ENCODE measurements around the gene COPB2.

Gene COPB2

DNA sequence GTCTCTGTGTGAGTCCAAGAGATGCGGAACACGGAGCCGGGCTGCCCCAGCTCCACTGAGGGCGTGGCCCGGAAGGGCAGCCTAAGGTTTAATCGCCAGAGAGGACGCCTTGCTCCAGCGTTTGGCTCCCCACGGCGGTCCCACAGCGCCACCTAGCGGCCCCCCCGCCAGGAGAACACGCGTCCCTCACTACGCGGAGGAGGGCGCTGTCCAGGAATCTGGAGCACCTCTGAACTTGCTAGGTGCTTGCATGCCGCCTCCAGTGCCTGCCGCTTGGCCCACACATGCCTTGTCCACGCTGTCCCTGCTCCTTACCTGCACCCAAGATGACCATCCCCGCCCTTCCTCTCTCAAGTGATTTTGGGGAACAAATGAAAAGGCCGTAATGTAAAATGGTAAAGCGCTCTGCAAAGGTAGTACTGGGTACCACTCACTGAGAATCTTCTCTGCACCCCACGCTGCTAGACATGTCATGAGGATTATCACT, 60.0 kb downstream of the COPB2 start:
- peak overlapping the region in 1 of 2 donors; percentile 43 for H3K4me3 ChIP-seq (ENCODE audit: low read depth in 1 of 2, low read length in 2 of 2)
- peaks cover 7 to 14% of the 10 kb centered on the region in 2 donors for H3K27me3 ChIP-seq (ENCODE audit: control insufficient read depth in 1 of 2, insufficient read depth in 2 of 2, low read length in 2 of 2)
- H3K9me3 ChIP-seq (ENCODE audit: control insufficient read depth in 1 of 2, low read length in 2 of 2) = no peaks in the 10 kb centered on the region
- H3K36me3 ChIP-seq (ENCODE audit: control insufficient read depth in 1 of 2, insufficient read depth in 2 of 2, low read length in 2 of 2) = no peaks in the 10 kb centered on the region
- H3K9ac ChIP-seq (ENCODE audit: low read depth in 1 of 2, low read length in 2 of 2) = no peak overlapping the region
- H3K4me1 ChIP-seq (ENCODE audit: control insufficient read depth in 1 of 2, insufficient read depth in 2 of 2, low read length in 2 of 2) = peaks cover 4 to 7% of the 10 kb centered on the region in 2 donors
- no peak overlapping the region for H3K27ac ChIP-seq (ENCODE audit: low read depth, low read length)

GRCh38 chr3:139328356-139328755, 61.1 kb downstream of the COPB2 start:
- H3K4me1 ChIP-seq (ENCODE audit: control insufficient read depth in 1 of 2, insufficient read depth in 2 of 2, low read length in 2 of 2) = peaks cover 4 to 7% of the 10 kb centered on the region in 2 donors
- H3K36me3 ChIP-seq (ENCODE audit: control insufficient read depth in 1 of 2, insufficient read depth in 2 of 2, low read length in 2 of 2) = no peaks in the 10 kb centered on the region
- peaks cover 7 to 14% of the 10 kb centered on the region in 2 donors for H3K27me3 ChIP-seq (ENCODE audit: control insufficient read depth in 1 of 2, insufficient read depth in 2 of 2, low read length in 2 of 2)
- H3K9ac ChIP-seq (ENCODE audit: low read depth in 1 of 2, low read length in 2 of 2) = no peak overlapping the region
- H3K4me3 ChIP-seq (ENCODE audit: low read depth in 1 of 2, low read length in 2 of 2) = no peak overlapping the region
- no peaks in the 10 kb centered on the region for H3K9me3 ChIP-seq (ENCODE audit: control insufficient read depth in 1 of 2, low read length in 2 of 2)
- H3K27ac ChIP-seq (ENCODE audit: low read depth, low read length) = no peak overlapping the region

DNA sequence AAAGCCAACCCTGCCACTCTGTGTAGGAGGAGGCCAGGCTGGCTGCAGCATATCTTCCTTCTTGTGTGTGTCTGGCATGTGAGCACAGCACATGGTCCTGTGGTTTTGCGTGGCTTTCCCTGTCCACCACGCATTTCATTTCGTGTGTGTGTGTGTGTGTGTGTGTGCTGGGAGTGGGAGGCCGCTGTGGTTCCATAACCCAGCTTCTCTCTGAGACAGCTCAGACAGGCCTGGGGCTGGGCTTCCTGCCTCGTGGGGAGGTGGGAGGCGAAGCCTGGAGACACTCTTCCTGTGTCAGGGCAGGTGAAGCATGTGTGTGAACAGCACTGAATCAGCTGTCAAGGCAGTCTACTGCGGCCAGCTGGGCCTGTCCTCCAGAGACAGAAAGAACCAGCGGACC, 61.6 kb downstream of the COPB2 start:
- peaks cover 4 to 7% of the 10 kb centered on the region in 2 donors for H3K4me1 ChIP-seq (ENCODE audit: control insufficient read depth in 1 of 2, insufficient read depth in 2 of 2, low read length in 2 of 2)
- H3K27me3 ChIP-seq (ENCODE audit: control insufficient read depth in 1 of 2, insufficient read depth in 2 of 2, low read length in 2 of 2) = peaks cover 7 to 14% of the 10 kb centered on the region in 2 donors
- no peak overlapping the region for H3K4me3 ChIP-seq (ENCODE audit: low read depth in 1 of 2, low read length in 2 of 2)
- H3K9ac ChIP-seq (ENCODE audit: low read depth in 1 of 2, low read length in 2 of 2) = no peak overlapping the region
- no peaks in the 10 kb centered on the region for H3K36me3 ChIP-seq (ENCODE audit: control insufficient read depth in 1 of 2, insufficient read depth in 2 of 2, low read length in 2 of 2)
- no peak overlapping the region for H3K27ac ChIP-seq (ENCODE audit: low read depth, low read length)
- H3K9me3 ChIP-seq (ENCODE audit: control insufficient read depth in 1 of 2, low read length in 2 of 2) = no peaks in the 10 kb centered on the region

GRCh38 chr3:139327231-139327630, 62.2 kb downstream of the COPB2 start:
- Histone ChIP-seq H3K4me1 (ENCODE audit: control insufficient read depth in 1 of 2, insufficient read depth in 2 of 2, low read length in 2 of 2) (peaks cover 4 to 7% of the 10 kb centered on the region in 2 donors), H3K36me3 (ENCODE audit: control insufficient read depth in 1 of 2, insufficient read depth in 2 of 2, low read length in 2 of 2) (no peaks in the 10 kb centered on the region), H3K9ac (ENCODE audit: low read depth in 1 of 2, low read length in 2 of 2) (no peak overlapping the region), H3K27ac (ENCODE audit: low read depth, low read length) (no peak overlapping the region), H3K9me3 (ENCODE audit: control insufficient read depth in 1 of 2, low read length in 2 of 2) (no peaks in the 10 kb centered on the region), H3K27me3 (ENCODE audit: control insufficient read depth in 1 of 2, insufficient read depth in 2 of 2, low read length in 2 of 2) (peaks cover 7 to 14% of the 10 kb centered on the region in 2 donors), H3K4me3 (ENCODE audit: low read depth in 1 of 2, low read length in 2 of 2) (no peak overlapping the region)

GRCh38 chr3:139326707-139327106, 62.7 kb downstream of the COPB2 start:
- H3K27ac ChIP-seq (ENCODE audit: low read depth, low read length) = no peak overlapping the region
- peaks cover 4 to 7% of the 10 kb centered on the region in 2 donors for H3K4me1 ChIP-seq (ENCODE audit: control insufficient read depth in 1 of 2, insufficient read depth in 2 of 2, low read length in 2 of 2)
- H3K27me3 ChIP-seq (ENCODE audit: control insufficient read depth in 1 of 2, insufficient read depth in 2 of 2, low read length in 2 of 2) = peaks cover 7 to 13% of the 10 kb centered on the region in 2 donors
- no peaks in the 10 kb centered on the region for H3K9me3 ChIP-seq (ENCODE audit: control insufficient read depth in 1 of 2, low read length in 2 of 2)
- no peak overlapping the region for H3K4me3 ChIP-seq (ENCODE audit: low read depth in 1 of 2, low read length in 2 of 2)
- no peaks in the 10 kb centered on the region for H3K36me3 ChIP-seq (ENCODE audit: control insufficient read depth in 1 of 2, insufficient read depth in 2 of 2, low read length in 2 of 2)
- H3K9ac ChIP-seq (ENCODE audit: low read depth in 1 of 2, low read length in 2 of 2) = no peak overlapping the region

- Histone ChIP-seq H3K9ac (ENCODE audit: low read depth in 1 of 2, low read length in 2 of 2) (no peak overlapping the region), H3K36me3 (ENCODE audit: control insufficient read depth in 1 of 2, insufficient read depth in 2 of 2, low read length in 2 of 2) (no peaks in the 10 kb centered on the region), H3K4me1 (ENCODE audit: control insufficient read depth in 1 of 2, insufficient read depth in 2 of 2, low read length in 2 of 2) (peaks cover 4 to 7% of the 10 kb centered on the region in 2 donors), H3K27ac (ENCODE audit: low read depth, low read length) (no peak overlapping the region), H3K4me3 (ENCODE audit: low read depth in 1 of 2, low read length in 2 of 2) (no peak overlapping the region), H3K27me3 (ENCODE audit: control insufficient read depth in 1 of 2, insufficient read depth in 2 of 2, low read length in 2 of 2) (peaks cover 7 to 10% of the 10 kb centered on the region in 2 donors), H3K9me3 (ENCODE audit: control insufficient read depth in 1 of 2, low read length in 2 of 2) (no peaks in the 10 kb centered on the region)
Observed at GRCh38 chr3:139326131-139326530, 63.3 kb downstream of the COPB2 start.

DNA sequence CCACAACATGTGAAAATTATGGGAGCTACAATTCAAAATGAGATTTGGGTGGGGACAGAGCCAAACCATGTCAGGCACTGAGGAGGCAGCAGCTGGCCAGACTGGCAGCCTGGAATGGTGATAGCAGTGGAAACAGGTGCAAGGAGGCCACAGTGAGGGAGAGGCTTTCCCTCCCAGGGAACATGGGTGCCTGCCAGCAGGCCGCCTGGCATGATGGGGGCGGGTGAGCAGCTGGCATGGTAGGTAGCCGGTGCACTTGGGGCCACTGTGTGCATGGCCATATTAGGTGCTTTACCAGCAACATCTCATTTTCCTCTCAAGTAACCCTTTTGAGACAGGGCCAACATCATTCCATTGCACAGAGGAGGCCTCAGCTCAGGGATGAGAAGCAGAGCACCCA, 63.9 kb downstream of the COPB2 start:
- no peaks in the 10 kb centered on the region for H3K36me3 ChIP-seq (ENCODE audit: control insufficient read depth in 1 of 2, insufficient read depth in 2 of 2, low read length in 2 of 2)
- H3K9ac ChIP-seq (ENCODE audit: low read depth in 1 of 2, low read length in 2 of 2) = no peak overlapping the region
- no peaks in the 10 kb centered on the region for H3K9me3 ChIP-seq (ENCODE audit: control insufficient read depth in 1 of 2, low read length in 2 of 2)
- no peak overlapping the region for H3K4me3 ChIP-seq (ENCODE audit: low read depth in 1 of 2, low read length in 2 of 2)
- H3K4me1 ChIP-seq (ENCODE audit: control insufficient read depth in 1 of 2, insufficient read depth in 2 of 2, low read length in 2 of 2) = peaks cover 4 to 7% of the 10 kb centered on the region in 2 donors
- H3K27ac ChIP-seq (ENCODE audit: low read depth, low read length) = no peak overlapping the region
- H3K27me3 ChIP-seq (ENCODE audit: control insufficient read depth in 1 of 2, insufficient read depth in 2 of 2, low read length in 2 of 2) = peaks cover 6 to 7% of the 10 kb centered on the region in 2 donors

DNA sequence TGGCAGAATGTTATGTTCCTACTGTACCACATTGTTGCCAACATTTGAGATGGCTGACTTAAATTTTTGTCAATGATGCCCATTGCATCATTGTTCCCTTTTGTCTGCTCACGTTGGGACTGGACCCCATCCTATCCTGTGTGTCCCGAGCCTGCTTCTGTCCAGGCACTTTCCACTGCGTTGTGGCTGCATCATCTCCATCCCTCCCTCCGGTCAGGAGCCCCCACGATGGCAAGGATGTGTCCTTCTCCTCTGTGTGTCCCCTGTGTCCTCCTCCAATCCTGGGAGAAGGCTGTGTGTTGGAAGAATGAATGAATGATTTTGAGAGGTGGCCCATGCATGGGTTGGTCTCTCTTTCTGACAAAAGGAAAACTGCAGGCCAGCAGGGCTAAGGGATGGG, 65.0 kb downstream of the COPB2 start:
- Histone ChIP-seq H3K36me3 (ENCODE audit: control insufficient read depth in 1 of 2, insufficient read depth in 2 of 2, low read length in 2 of 2) (no peaks in the 10 kb centered on the region), H3K4me1 (ENCODE audit: control insufficient read depth in 1 of 2, insufficient read depth in 2 of 2, low read length in 2 of 2) (peaks cover 4 to 5% of the 10 kb centered on the region in 2 donors), H3K9ac (ENCODE audit: low read depth in 1 of 2, low read length in 2 of 2) (no peak overlapping the region), H3K27ac (ENCODE audit: low read depth, low read length) (no peak overlapping the region), H3K9me3 (ENCODE audit: control insufficient read depth in 1 of 2, low read length in 2 of 2) (no peaks in the 10 kb centered on the region), H3K4me3 (ENCODE audit: low read depth in 1 of 2, low read length in 2 of 2) (no peak overlapping the region), H3K27me3 (ENCODE audit: control insufficient read depth in 1 of 2, insufficient read depth in 2 of 2, low read length in 2 of 2) (peaks cover 0 to 1% of the 10 kb centered on the region in 2 donors)

DNA sequence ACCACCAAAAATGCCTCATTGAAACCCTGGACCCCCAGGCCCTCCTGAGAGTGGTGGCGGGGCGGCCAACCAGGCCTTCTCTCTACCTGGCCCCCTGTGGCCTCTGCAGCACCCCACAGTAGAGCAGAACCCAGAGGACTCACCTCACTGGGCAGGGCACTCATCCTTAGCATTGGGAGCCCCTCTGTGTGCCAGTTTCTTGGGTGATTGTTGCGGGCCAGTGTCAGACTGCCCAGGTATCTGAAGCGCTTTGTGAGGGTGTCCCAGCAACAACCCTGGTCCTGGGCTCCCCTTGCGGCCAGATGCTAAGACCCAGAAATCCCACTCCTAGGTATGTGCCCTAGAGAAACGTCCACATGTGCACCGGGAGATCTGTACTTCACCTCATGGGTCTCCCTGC, 66.3 kb downstream of the COPB2 start:
- no peak overlapping the region for H3K27ac ChIP-seq (ENCODE audit: low read depth, low read length)
- H3K36me3 ChIP-seq (ENCODE audit: control insufficient read depth in 1 of 2, insufficient read depth in 2 of 2, low read length in 2 of 2) = no peaks in the 10 kb centered on the region
- no peak overlapping the region for H3K9ac ChIP-seq (ENCODE audit: low read depth in 1 of 2, low read length in 2 of 2)
- no peaks in the 10 kb centered on the region for H3K4me1 ChIP-seq (ENCODE audit: control insufficient read depth in 1 of 2, insufficient read depth in 2 of 2, low read length in 2 of 2)
- H3K27me3 ChIP-seq (ENCODE audit: control insufficient read depth in 1 of 2, insufficient read depth in 2 of 2, low read length in 2 of 2) = peaks cover 0 to 4% of the 10 kb centered on the region in 2 donors
- H3K4me3 ChIP-seq (ENCODE audit: low read depth in 1 of 2, low read length in 2 of 2) = no peak overlapping the region
- no peaks in the 10 kb centered on the region for H3K9me3 ChIP-seq (ENCODE audit: control insufficient read depth in 1 of 2, low read length in 2 of 2)

GRCh38 chr3:139322346-139322745, 67.1 kb downstream of the COPB2 start:
- H3K27me3 ChIP-seq (ENCODE audit: control insufficient read depth in 1 of 2, insufficient read depth in 2 of 2, low read length in 2 of 2) = peaks cover 0 to 4% of the 10 kb centered on the region in 2 donors
- no peaks in the 10 kb centered on the region for H3K4me1 ChIP-seq (ENCODE audit: control insufficient read depth in 1 of 2, insufficient read depth in 2 of 2, low read length in 2 of 2)
- no peaks in the 10 kb centered on the region for H3K9me3 ChIP-seq (ENCODE audit: control insufficient read depth in 1 of 2, low read length in 2 of 2)
- H3K36me3 ChIP-seq (ENCODE audit: control insufficient read depth in 1 of 2, insufficient read depth in 2 of 2, low read length in 2 of 2) = no peaks in the 10 kb centered on the region
- H3K27ac ChIP-seq (ENCODE audit: low read depth, low read length) = no peak overlapping the region
- H3K9ac ChIP-seq (ENCODE audit: low read depth in 1 of 2, low read length in 2 of 2) = no peak overlapping the region
- no peak overlapping the region for H3K4me3 ChIP-seq (ENCODE audit: low read depth in 1 of 2, low read length in 2 of 2)
